ENCODE results near the gene SLC44A4.
"Not testable (repeated sequence)": the region's sequence is repeated elsewhere in the genome, so short reads cannot be mapped to it uniquely, and the experiment has no call there.

SLC44A4 gene

GRCh38 chr6:31878726-31879125 lies at the start of gene SLC44A4:
SLC44A4 (minus strand) TSS chr6:31878997; CDS start chr6:31878980, 17 bp downstream.
- DNase-seq = no peak

GRCh38 chr6:31928672-31928939 lies 49.8 kb upstream of the SLC44A4 start:
- no peak for DNase-seq

GRCh38 chr6:31927863-31928671 lies 49.3 kb upstream of the SLC44A4 start:
- DNase-seq = no peak

GRCh38 chr6:31927242-31927862 lies 48.6 kb upstream of the SLC44A4 start, which contains the start of gene C2:
C2 (plus strand) TSS chr6:31927717; CDS start chr6:31927753, 36 bp downstream.
- DNase-seq = no peak

DNA sequence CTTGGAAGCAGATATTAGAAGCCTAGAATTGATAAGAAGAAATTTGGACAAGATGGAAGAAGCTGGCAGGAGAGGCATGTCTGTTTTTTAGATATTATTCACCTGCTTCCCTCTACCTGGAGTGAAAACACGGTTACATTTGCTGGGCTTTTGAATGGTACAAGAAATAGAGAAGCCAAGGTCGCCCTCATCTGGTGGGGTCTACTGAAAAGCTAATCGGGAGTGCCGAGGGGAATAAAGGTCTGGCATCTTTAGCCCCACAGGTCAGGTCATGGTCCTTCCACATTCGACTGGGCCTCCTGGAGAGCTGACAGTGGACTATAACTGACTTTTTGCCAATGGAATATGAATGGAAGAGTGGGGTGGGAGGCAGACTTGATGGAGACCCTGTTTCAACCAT lies 44.1 kb upstream of the SLC44A4 start:
- peak; percentile 15 for DNase-seq

DNA sequence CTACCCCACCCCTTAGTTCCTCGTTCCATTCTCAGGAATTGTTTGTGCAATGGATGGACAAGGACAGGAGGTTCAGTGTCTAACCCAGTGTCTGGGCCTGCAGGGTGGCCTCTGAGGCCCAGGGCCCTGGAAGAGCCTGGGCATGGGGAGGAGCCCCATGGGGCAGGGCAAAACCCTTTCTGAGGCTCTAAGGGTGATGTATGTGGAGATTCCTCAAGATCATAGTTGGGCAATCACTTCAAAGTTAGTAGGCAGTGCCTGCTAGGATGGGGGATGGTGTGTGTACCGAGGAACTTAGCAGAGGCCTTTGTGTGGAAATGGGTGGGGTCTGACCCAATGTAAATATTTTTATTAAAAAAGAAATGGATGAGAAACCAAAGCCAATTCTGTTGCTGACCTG lies 42.0 kb upstream of the SLC44A4 start:
- no peak for DNase-seq

- DNase-seq = no peak
Observed at GRCh38 chr6:31919624-31920303, 41.0 kb upstream of the SLC44A4 start.

DNA sequence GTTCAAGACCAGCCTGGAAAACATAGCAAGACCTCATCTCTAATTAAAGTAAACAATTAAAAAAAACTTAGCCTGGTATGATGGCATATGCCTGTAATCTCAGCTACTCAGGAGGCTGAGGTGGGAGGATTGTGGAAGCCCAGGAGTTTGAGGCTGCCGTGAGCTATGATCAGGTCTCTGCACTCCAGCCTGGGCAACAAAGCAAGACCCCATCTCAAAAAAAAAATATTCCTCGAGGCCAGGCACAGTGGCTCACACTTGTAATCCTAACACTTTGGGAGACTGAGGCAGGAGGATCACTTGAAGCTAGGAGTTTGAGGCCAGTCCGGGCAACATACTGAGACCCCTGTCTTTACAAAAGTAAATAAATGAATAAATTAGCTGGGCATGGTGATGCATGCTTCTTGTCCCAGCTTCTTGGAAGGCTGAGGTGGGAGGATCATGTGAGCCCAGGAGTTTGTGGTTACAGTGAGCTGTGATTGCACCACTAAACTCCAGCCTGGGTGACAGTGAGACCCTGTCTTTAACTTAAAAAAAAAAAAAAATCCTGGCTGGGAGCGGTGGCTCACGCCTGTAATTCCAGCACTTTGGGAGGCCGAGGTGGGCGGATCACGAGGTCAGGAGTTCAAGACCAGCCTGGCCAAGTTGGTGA lies 39.4 kb upstream of the SLC44A4 start:
- DNase-seq = no peak

GRCh38 chr6:31915756-31916155 lies 37.0 kb upstream of the SLC44A4 start:
- no peak for DNase-seq

DNA sequence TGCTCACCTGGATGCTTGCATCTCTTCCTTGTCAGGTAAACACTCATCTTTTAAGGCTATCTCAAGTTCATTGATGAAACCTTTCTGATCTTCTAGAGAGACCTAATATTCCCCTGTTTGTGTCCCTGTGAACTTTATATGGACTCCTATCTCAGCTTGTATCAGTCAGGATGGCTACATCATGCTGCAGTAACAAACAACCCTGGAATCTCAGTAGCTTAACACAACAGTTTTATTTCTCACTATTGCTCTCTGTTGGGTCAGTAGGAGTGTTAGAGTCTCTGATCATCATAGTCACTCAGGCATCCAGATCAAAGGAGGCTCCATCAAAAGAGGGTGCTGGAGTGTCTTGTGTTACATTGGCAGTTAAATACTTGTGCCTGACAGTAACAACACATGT lies 36.6 kb upstream of the SLC44A4 start:
- DNase-seq = no peak

DNA sequence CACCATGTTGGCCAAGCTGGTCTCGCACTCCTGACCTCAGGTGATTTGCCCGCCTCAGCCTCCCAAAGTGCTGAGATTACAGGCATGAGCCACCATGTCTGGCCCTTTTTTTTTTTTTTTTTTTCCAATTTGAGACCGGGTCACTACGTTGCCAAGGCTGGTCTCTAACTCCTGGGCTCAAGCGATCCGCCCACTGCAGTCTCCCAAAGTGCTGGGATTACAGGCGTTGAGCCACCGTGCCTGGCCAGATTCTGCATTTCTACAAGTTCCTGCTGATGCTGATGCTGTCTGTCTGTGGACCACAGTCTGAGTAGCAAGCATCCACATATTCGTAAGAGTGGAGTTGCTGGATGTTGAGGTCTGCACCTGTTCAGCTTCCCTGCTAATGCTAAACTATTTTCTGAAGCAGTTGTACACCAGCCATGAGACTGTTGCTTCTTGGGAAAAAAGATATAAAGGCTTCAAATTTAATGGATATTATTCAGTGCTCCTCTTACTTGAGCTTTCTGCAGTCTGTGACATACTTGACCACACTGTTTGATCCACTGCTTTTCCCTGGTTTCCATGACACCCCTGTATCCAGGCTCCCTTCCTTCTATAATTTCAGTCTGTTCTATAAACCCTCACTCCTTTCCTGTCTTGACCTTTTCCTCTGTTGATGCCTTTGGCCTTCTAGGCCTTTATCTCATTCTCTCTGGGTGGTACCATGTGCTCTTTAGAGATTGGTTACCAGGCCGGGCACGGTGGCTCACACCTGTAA lies 33.2 kb upstream of the SLC44A4 start:
- DNase-seq = no peak

- not testable (repeated sequence) for DNase-seq
Observed at GRCh38 chr6:31909298-31909697, 30.5 kb upstream of the SLC44A4 start.

GRCh38 chr6:31908791-31909190 lies 30.0 kb upstream of the SLC44A4 start:
- no peak for DNase-seq

GRCh38 chr6:31908255-31908654 lies 29.5 kb upstream of the SLC44A4 start:
- not testable (repeated sequence) for DNase-seq

DNA sequence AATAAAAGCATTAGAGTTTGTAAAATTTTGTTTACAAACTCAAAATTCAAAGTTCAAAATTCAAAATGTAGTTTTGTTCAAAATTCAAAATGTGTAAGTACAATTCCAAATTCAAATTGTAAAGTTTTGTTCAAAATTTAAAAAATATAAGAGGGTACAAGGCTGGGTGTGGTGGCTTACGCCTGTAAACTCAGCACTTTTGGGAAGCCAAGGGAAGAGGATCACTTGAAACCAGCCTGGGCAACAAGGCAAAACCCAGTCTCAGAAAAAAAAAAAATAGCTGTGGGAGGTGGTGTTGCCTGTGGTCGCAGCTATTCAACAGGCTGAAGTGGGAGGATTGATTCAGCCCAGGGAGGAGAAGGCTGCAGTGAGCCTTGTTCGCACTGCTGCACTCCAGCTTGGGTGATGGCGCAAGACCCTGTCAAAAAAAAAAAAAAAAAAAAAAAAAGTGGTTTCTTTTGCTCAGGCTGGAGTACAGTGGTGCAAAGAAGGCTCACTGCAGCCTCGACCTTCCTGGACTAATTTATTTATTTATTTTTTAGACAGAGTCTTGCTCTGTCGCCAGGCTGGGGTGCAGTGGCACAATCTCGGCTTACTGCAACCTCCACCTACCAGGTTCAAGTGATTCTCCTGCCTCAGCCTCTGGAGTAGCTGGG lies 28.5 kb upstream of the SLC44A4 start:
- no peak for DNase-seq

- DNase-seq = not testable (repeated sequence)
Observed at GRCh38 chr6:31906727-31907126, 27.9 kb upstream of the SLC44A4 start.

DNA sequence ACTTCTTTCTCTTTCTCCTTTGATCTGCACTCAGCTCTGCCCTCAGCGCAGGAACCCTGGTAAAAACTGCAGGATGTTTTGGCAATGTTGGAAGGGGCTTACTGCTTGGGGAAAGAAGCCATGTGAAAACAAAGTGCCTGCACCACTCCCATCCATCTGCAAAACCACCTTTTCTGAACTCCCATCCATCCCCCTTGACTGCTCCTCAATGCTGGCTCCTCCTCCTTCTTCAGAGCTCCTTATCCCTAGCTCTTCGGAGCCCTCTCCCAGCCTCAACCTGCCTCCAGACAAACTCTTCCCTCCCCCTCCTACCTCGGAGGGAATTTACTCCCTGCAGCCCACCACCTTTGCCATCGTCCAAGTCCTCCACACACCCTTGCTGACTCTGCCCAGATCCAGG lies 27.3 kb upstream of the SLC44A4 start:
- no peak for DNase-seq

DNA sequence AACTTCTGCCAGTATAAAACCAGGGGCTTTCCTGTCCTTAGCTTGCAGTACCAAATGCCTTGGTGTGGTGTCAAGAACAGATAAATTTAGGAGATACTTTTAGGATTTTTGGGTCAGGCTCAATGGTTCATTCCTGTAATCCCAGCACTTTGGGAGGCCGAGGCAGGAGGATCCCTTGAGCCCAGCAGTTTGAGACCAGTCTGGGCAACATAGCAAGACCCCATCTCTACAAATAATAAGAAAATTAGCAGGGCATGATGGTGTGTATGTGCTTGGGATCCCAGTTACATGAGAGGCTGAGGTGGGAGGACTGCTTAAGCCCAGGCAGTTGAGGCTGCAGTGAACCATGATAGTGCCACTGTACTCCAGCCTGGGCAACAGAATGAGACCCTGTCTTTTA lies 26.2 kb upstream of the SLC44A4 start:
- DNase-seq = no peak

DNA sequence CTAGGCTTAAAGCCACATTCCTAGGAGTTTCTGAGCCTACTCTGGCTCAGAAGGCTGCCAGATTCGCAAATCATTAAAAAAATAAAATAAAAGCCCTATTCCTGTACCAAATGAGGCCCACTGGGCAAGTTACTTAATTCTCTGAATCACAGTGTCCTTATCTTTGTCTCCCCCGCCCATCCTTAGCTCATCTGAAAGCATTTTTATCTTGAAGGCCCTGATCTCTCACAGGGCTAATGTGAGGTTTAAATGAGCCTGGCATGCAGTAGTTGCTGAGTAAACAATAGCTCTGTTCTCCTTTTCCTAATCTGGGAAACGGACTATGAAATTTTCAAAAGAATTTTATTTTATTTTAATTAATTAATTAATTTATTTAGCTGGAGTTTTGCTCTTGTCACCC lies 25.2 kb upstream of the SLC44A4 start:
- no peak for DNase-seq

- peak; percentile 87 for DNase-seq
Observed at GRCh38 chr6:31901953-31902643, 23.3 kb upstream of the SLC44A4 start, which contains the start of gene ZBTB12. ZBTB12 (minus strand) TSS chr6:31902086; CDS start chr6:31901305, 781 bp downstream.

DNA sequence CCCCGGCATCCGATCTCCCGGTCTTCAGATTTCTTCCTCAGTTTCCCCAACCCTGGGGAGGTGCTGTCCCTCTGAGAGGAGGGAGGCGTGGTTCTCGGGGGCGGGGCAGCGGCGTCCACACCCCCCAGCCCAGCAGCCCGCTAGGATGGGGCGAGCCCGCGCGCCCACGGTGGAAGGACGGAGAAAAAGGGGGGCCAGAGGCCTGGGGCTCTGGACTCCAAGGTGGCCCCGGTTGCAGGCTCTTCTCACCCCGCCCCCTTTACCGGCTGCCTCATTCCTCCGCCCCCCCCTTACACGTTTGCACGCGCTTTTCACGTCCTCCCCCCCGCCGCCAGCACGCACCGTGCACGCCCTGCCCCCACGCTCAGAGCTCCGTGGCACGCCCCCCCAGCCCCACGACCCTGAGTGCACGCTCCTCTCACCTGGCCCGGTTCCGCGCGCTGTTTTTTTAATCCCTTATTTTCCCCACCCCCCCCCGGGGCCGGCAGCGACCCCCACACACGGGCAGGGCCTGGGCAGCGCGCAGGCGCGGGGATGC lies 22.7 kb upstream of the SLC44A4 start:
- peak; percentile 30 for DNase-seq
